Esophagus muscularis mucosa (tissue), 4 donors: ENCODE measurements around the gene SCRN2.

ENCODE experiments used
- CTCF ChIP-seq, 3 experiments: fragments of 200-600 bp in 2 of 3; fragments of 450-650 bp in 1 of 3; sonication (generic) in 2 of 3; IDR thresholded peaks; one replicate each; pipeline ENCODE4 v1.5.1; 2017 to 2019; ENCODE audit warnings: antibody characterized with exemption in 3 of 3, mild to moderate bottlenecking in 2 of 3, moderate library complexity in 1 of 3
- EP300 ChIP-seq: sonication (generic); formaldehyde crosslinking; IDR thresholded peaks from one replicate; pipeline ENCODE4 v1.6.1; 2017; ENCODE audit warnings: antibody characterized with exemption
- POLR2A ChIP-seq: fragments of 450-650 bp; IDR thresholded peaks from one replicate; pipeline ENCODE4 v1.6.1; 2017; ENCODE audit warnings: antibody characterized with exemption, moderate library complexity, mild to moderate bottlenecking, low read depth

DNA sequence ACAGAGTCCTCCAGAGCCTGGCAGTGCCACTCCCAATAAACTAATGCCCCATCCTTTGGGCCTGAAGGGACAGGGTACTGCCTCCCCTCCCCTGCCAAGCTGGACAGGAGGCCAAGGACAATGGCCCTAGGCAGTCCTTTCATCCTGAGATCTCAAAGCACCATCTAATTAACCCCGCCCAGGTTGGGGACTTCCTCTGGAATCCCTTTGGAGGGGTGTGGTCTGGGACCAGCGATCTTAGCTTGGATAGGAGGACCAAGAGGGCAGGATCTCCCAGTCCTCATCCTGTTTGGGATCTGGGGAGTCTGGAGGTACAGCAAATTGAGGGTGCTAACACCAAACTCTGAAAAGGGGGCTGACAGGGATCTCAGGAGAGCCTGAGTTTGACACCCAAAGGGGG lies 28.0 kb upstream of the SCRN2 start:
- TF ChIP-seq CTCF (IDR thresholded peaks at IDR 0.05) (no peak), EP300 (no peak), POLR2A (no peak)
